Measurements from ENCODE around the gene UPB1.
"Not testable (repeated sequence)": the region's sequence is repeated elsewhere in the genome, so short reads cannot be mapped to it uniquely, and the experiment has no call there.

The UPB1 gene

GRCh38 chr22:24482575-24482974, 12.6 kb upstream of the UPB1 start:
- DNase-seq = peak; percentile 60 to 92 (median 90)

- no peak for DNase-seq
Observed at GRCh38 chr22:24482998-24483397, 12.1 kb upstream of the UPB1 start.

GRCh38 chr22:24483976-24484545, 11.1 kb upstream of the UPB1 start:
- no peak for DNase-seq

- no peak for DNase-seq
Observed at GRCh38 chr22:24485170-24485569, 10.0 kb upstream of the UPB1 start.

GRCh38 chr22:24485608-24486007, 9.5 kb upstream of the UPB1 start:
- no peak for DNase-seq

- DNase-seq = peak; percentile 45 to 71 (median 64)
Observed at GRCh38 chr22:24486501-24486921, 8.6 kb upstream of the UPB1 start.

- no peak for DNase-seq
Observed at GRCh38 chr22:24489011-24489410, 6.1 kb upstream of the UPB1 start.

- DNase-seq = not testable (repeated sequence)
Observed at GRCh38 chr22:24489434-24489833, 5.7 kb upstream of the UPB1 start.

GRCh38 chr22:24492391-24492790, 2.7 kb upstream of the UPB1 start:
- DNase-seq = no peak

GRCh38 chr22:24494167-24494527, 985 bp upstream of the UPB1 start:
- DNase-seq = no peak

GRCh38 chr22:24495365-24495675, 188 bp downstream of the UPB1 start:
- no peak for DNase-seq

- no peak for DNase-seq
Observed at GRCh38 chr22:24496234-24496633, 1.1 kb downstream of the UPB1 start.

GRCh38 chr22:24496661-24497060, 1.5 kb downstream of the UPB1 start:
- no peak for DNase-seq

GRCh38 chr22:24497841-24498258, 2.7 kb downstream of the UPB1 start:
- DNase-seq = no peak

GRCh38 chr22:24498824-24499223, 3.7 kb downstream of the UPB1 start:
- DNase-seq = no peak

GRCh38 chr22:24499706-24500276, 4.7 kb downstream of the UPB1 start:
- no peak for DNase-seq

- no peak for DNase-seq
Observed at GRCh38 chr22:24500277-24500820, 5.2 kb downstream of the UPB1 start.

GRCh38 chr22:24501301-24502005, 6.3 kb downstream of the UPB1 start:
- no peak for DNase-seq

GRCh38 chr22:24502034-24502433, 6.9 kb downstream of the UPB1 start:
- no peak for DNase-seq

GRCh38 chr22:24502541-24502940, 7.4 kb downstream of the UPB1 start:
- no peak for DNase-seq

GRCh38 chr22:24503137-24503842, 8.2 kb downstream of the UPB1 start:
- DNase-seq = peak; percentile 95 to 96 (median 96)

GRCh38 chr22:24503843-24504338, 8.8 kb downstream of the UPB1 start:
- no peak for DNase-seq

- DNase-seq = peak in 2 of 3 donors; percentile 61 to 74
Observed at GRCh38 chr22:24504540-24504939, 9.4 kb downstream of the UPB1 start.
